ENCODE data around the gene ESR1. TPM values are rescaled to one million over a fixed set of nuclear protein-coding genes. Genes with fewer than 3 reads are reported as not detected.

The ESR1 gene
- total RNA-seq, 4 donors from 2014 or later, result 0.13 to 7.4 TPM; not detected in 2

- no peak overlapping the region for H3K4me3 ChIP-seq
- no peak overlapping the region for H3K27ac ChIP-seq
- H3K27me3 ChIP-seq, result no peaks in the 10 kb centered on the region
- no peak for DNase-seq
- TF ChIP-seq POLR2A (IDR thresholded peaks at IDR 0.05) (no peak), CTCF (IDR thresholded peaks at IDR 0.05) (no peak)
- H3K4me1 ChIP-seq, result no peaks in the 10 kb centered on the region
- H3K36me3 ChIP-seq, result peaks cover 0 to 17% (median 0%) of the 10 kb centered on the region in 3 donors
- H3K9me3 ChIP-seq, result no peaks in the 10 kb centered on the region
Observed at GRCh38 chr6:152160346-152160745, 352.9 kb downstream of the ESR1 start.

GRCh38 chr6:152161501-152161900 is 354.0 kb downstream of the ESR1 start:
- no peak overlapping the region for H3K4me3 ChIP-seq
- no peaks in the 10 kb centered on the region for H3K27me3 ChIP-seq
- no peaks in the 10 kb centered on the region for H3K9me3 ChIP-seq
- H3K4me1 ChIP-seq, result no peaks in the 10 kb centered on the region
- peaks cover 0 to 17% (median 0%) of the 10 kb centered on the region in 3 donors for H3K36me3 ChIP-seq
- DNase-seq, result no peak
- TF ChIP-seq CTCF (IDR thresholded peaks at IDR 0.05) (no peak), POLR2A (IDR thresholded peaks at IDR 0.05) (no peak)
- no peak overlapping the region for H3K27ac ChIP-seq

GRCh38 chr6:152164957-152165356 is 357.5 kb downstream of the ESR1 start:
- Histone ChIP-seq H3K4me1 (no peaks in the 10 kb centered on the region), H3K4me3 (no peak overlapping the region), H3K27me3 (no peaks in the 10 kb centered on the region), H3K36me3 (peaks cover 0 to 17% (median 0%) of the 10 kb centered on the region in 3 donors), H3K9me3 (no peaks in the 10 kb centered on the region), H3K27ac (no peak overlapping the region)
- no peak for DNase-seq
- TF ChIP-seq CTCF (IDR thresholded peaks at IDR 0.05), result no peak
- no peak for TF ChIP-seq POLR2A (IDR thresholded peaks at IDR 0.05)

GRCh38 chr6:152166497-152166896 is 359.0 kb downstream of the ESR1 start:
- H3K4me1 ChIP-seq, result no peaks in the 10 kb centered on the region
- H3K27me3 ChIP-seq, result no peaks in the 10 kb centered on the region
- no peaks in the 10 kb centered on the region for H3K9me3 ChIP-seq
- peaks cover 0 to 17% (median 0%) of the 10 kb centered on the region in 3 donors for H3K36me3 ChIP-seq
- TF ChIP-seq POLR2A (IDR thresholded peaks at IDR 0.05) (no peak), CTCF (IDR thresholded peaks at IDR 0.05) (no peak)
- no peak overlapping the region for H3K4me3 ChIP-seq
- H3K27ac ChIP-seq, result no peak overlapping the region
- no peak for DNase-seq

- TF ChIP-seq CTCF (IDR thresholded peaks at IDR 0.05), result no peak
- TF ChIP-seq POLR2A (IDR thresholded peaks at IDR 0.05), result no peak
- H3K36me3 ChIP-seq, result peaks cover 0 to 15% (median 0%) of the 10 kb centered on the region in 3 donors
- H3K9me3 ChIP-seq, result no peaks in the 10 kb centered on the region
- no peak for DNase-seq
- no peak overlapping the region for H3K4me3 ChIP-seq
- no peaks in the 10 kb centered on the region for H3K27me3 ChIP-seq
- H3K27ac ChIP-seq, result no peak overlapping the region
- H3K4me1 ChIP-seq, result no peaks in the 10 kb centered on the region
Observed at GRCh38 chr6:152166897-152167296, 359.4 kb downstream of the ESR1 start.
